Measurements from ENCODE around the gene VSIG10L2.

The VSIG10L2 gene

GRCh38 chr11:125948278-125949051 is 2.6 kb downstream of the VSIG10L2 start:
- no peak for DNase-seq

- DNase-seq = no peak
Observed at GRCh38 chr11:125949271-125950177, 3.7 kb downstream of the VSIG10L2 start.

GRCh38 chr11:125950178-125950490 is 4.3 kb downstream of the VSIG10L2 start:
- no peak for DNase-seq

GRCh38 chr11:125950696-125951651 is 5.1 kb downstream of the VSIG10L2 start:
- no peak for DNase-seq

GRCh38 chr11:125951731-125952130 is 5.9 kb downstream of the VSIG10L2 start:
- no peak for DNase-seq

- no peak for DNase-seq
Observed at GRCh38 chr11:125952559-125952958, 6.7 kb downstream of the VSIG10L2 start.

GRCh38 chr11:125952973-125953372 is 7.1 kb downstream of the VSIG10L2 start:
- DNase-seq = no peak

- DNase-seq = no peak
Observed at GRCh38 chr11:125953401-125953935, 7.6 kb downstream of the VSIG10L2 start.

GRCh38 chr11:125954123-125954944 is 8.5 kb downstream of the VSIG10L2 start:
- no peak for DNase-seq

GRCh38 chr11:125954945-125955640 is 9.2 kb downstream of the VSIG10L2 start:
- no peak for DNase-seq

- DNase-seq = no peak
Observed at GRCh38 chr11:125955856-125956255, 10.0 kb downstream of the VSIG10L2 start.

GRCh38 chr11:125956391-125957134 is 10.7 kb downstream of the VSIG10L2 start:
- no peak for DNase-seq

GRCh38 chr11:125957618-125958332 is 11.9 kb downstream of the VSIG10L2 start:
- no peak for DNase-seq

GRCh38 chr11:125958872-125959400 is 13.1 kb downstream of the VSIG10L2 start:
- no peak for DNase-seq

GRCh38 chr11:125959511-125959910 is 13.7 kb downstream of the VSIG10L2 start:
- DNase-seq = no peak

GRCh38 chr11:125959931-125960330 is 14.1 kb downstream of the VSIG10L2 start:
- no peak for DNase-seq

GRCh38 chr11:125960771-125961170 is 14.9 kb downstream of the VSIG10L2 start:
- DNase-seq = no peak

- DNase-seq = no peak
Observed at GRCh38 chr11:125967515-125967914, 21.7 kb downstream of the VSIG10L2 start.

GRCh38 chr11:125968354-125968753 is 22.5 kb downstream of the VSIG10L2 start:
- no peak for DNase-seq

Data from activated CD8-positive, alpha-beta memory T cell treated with anti-CD3 and anti-CD28 coated beads, Interleukin-2, amount 50 U/mL, for 48 hours (primary cell).